Measurements from ENCODE around the gene RERE. TPM values are rescaled to one million over a fixed set of nuclear protein-coding genes. Genes with fewer than 3 reads are reported as not detected.
"Not testable (repeated sequence)": the region's sequence is repeated elsewhere in the genome, so short reads cannot be mapped to it uniquely, and the experiment has no call there.

Gene RERE
- total RNA-seq, 1 donor = 27.0 TPM

DNA sequence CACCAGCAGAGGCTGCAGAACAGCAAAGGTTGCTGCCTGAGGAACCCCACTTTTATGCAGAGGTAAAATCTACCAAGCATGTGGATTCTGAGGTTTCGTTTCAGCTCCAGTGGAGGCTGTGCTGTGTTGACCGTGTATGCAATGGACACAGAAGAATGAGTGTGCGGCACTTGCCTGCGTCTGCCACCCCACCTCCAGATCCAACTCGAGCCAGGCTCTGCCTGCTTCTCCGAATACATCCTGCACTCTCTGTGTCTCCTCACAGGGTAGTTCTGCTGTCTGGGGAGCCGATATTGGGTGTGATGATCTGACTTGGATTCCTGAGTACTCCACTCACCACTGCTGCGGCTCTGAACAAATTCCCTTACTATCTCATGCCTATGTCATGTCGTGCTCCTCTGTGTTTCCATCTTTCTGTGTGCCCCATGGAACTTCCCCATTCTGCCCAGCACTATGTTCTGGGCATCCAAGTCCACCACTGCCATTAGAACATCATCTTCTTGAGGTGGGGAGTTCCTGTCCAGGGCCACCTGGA, 369.8 kb downstream of the RERE start:
- TF ChIP-seq, protein P1, sequence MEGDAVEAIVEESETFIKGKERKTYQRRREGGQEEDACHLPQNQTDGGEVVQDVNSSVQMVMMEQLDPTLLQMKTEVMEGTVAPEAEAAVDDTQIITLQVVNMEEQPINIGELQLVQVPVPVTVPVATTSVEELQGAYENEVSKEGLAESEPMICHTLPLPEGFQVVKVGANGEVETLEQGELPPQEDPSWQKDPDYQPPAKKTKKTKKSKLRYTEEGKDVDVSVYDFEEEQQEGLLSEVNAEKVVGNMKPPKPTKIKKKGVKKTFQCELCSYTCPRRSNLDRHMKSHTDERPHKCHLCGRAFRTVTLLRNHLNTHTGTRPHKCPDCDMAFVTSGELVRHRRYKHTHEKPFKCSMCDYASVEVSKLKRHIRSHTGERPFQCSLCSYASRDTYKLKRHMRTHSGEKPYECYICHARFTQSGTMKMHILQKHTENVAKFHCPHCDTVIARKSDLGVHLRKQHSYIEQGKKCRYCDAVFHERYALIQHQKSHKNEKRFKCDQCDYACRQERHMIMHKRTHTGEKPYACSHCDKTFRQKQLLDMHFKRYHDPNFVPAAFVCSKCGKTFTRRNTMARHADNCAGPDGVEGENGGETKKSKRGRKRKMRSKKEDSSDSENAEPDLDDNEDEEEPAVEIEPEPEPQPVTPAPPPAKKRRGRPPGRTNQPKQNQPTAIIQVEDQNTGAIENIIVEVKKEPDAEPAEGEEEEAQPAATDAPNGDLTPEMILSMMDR (IDR thresholded peaks at IDR 0.05; ENCODE audit: insufficient read depth, low read length) = no peak
- no peak for DNase-seq (ENCODE audit: low read depth)
- H3K4me3 ChIP-seq (ENCODE audit: low read depth, low read length) = no peak overlapping the region

DNA sequence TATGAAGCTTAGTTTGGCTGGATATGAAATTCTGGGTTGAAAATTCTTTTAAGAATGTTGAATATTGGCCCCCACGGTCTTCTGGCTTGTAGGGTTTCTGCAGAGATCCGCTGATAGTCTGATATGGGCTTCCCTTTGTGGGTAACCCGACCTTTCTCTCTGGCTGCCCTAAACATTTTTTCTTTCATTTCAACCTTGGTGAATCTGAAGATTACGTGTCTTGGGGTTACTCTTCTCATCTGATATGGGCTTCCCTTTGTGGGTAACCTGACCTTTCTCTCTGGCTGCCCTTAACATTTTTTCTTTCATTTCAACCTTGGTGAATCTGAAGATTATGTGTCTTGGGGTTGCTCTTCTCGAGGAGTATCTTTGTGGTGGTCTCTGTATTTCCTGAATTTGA, 371.3 kb downstream of the RERE start:
- H3K4me3 ChIP-seq (ENCODE audit: low read depth, low read length); DNase-seq (ENCODE audit: low read depth): not testable (repeated sequence)

DNA sequence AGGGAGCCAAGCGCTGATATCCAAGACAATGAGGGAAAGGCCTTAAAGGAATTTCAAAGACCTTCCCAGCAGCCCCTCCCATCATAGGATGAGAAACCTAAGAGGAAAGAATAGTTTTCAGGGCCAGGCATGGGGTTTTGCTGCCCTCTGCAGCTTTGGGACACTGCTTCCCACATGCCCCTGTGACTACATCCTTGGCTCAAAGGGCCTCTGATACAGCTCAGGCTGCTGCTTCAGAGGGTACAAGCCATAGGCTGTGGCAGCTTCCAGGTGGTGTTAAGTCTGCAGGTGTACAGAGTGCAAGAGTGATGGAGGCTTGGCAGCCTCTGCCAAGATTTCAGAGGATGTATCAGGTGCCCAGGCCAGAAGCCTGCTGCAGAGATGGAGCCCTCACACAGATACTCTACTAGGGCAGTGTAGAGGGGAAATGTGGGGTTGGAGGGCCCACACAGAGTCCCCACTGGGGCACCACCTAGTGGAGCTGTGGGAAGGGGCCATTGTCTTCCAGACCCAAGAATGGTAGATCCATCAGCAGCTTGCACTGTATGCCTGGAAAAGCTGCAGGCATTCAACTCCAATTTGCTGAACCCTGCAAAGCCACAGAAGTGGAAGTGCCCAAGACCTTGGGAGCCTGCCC, 373.8 kb downstream of the RERE start:
- no peak overlapping the region for H3K4me3 ChIP-seq (ENCODE audit: low read depth, low read length)
- peak; percentile 73 for DNase-seq (ENCODE audit: low read depth)
- TF ChIP-seq, protein P1 (IDR thresholded peaks at IDR 0.05; ENCODE audit: insufficient read depth, low read length) = peak; percentile 42

DNA sequence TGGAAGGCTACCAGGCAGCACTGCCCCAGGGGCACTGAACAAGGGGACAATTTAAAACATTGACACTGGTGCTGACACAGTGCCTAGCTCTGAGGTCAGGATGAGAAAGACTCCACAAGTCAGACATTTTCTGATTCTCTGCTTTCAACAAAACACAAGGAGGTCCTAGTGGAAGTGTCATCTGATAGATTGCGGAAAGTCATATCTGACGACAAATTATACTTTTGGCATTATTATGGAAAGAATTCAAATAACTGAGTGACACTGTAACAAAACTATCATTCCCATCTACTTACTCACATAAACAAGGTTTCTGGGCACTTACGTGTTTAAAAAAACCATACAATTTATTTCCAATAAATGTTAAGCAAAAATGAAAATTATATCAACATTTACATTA, 376.0 kb downstream of the RERE start:
- H3K4me3 ChIP-seq (ENCODE audit: low read depth, low read length) = no peak overlapping the region
- DNase-seq (ENCODE audit: low read depth) = no peak
- TF ChIP-seq, protein P1 (IDR thresholded peaks at IDR 0.05; ENCODE audit: insufficient read depth, low read length) = no peak

DNA sequence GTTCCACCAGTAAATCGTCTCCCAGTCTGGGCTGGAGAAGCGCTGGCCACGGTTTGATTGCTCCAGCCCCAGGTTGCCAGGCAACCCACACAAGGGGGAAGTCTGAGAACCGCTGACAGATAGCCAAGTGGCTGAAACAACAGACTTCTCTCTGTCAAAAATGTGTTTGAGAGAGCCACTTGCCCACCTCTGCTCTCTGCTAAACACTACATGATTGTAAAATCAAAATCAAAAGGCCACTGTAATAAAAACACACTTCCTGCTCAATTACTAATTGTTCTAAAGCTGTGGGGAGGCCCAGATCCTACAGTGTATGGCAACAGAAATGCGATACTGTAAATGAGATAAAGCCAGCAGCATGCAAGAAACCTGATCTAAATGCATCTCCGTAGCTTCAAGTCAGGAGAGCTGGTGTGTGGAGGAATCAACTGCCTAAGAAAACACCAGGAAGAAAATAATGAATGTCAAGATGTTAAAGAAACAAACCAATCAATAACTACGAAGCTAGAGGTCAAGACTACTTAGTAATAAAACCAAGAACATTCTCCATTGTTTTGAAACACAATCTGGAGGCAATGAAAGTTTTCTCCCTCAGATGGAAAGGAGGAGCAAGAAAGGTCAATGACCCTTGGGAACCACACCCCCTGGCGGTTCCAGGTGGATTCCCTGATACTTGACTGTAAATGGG, 378.3 kb downstream of the RERE start:
- no peak overlapping the region for H3K4me3 ChIP-seq (ENCODE audit: low read depth, low read length)
- TF ChIP-seq, protein P1 (IDR thresholded peaks at IDR 0.05; ENCODE audit: insufficient read depth, low read length) = no peak
- DNase-seq (ENCODE audit: low read depth) = peak; percentile 89

DNA sequence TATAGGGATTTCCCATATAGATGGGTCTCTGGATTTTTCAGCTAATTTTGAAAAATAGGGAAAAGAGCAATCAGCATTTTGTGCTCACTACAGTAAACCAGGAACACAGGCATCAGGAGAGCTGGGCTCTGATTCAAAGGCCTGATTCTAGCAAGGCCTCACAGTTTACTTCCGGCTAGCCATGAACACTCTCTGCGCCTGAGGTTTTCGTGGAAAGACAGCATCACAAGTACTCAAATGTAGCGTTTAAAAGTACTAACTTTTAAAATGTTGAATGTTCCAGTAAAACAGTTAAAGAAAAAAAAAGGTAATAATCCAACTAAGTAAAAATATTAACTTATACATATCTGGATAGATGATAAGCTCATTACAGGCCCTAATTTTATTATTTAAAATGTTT, 379.0 kb downstream of the RERE start:
- TF ChIP-seq, protein P1 (IDR thresholded peaks at IDR 0.05; ENCODE audit: insufficient read depth, low read length) = no peak
- no peak overlapping the region for H3K4me3 ChIP-seq (ENCODE audit: low read depth, low read length)
- peak; percentile 60 for DNase-seq (ENCODE audit: low read depth)

DNA sequence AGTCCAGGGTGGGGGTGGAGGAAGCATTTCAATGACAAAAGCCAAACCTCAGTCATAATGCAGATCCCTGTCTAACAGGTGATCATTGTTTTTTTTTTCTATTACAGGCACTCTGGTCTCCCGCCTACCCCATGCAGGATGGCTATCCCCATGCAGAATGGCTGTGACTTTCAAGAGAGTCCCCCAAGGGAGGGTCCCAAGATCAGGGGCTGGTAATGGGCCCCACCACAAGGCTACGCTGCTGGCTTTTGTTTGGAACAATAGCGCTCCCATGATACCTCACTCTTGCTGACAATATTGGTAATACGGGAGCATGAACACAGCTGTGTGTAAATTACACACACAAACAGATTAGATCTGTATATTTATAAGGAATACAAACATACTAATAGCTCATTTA, 380.1 kb downstream of the RERE start:
- no peak for DNase-seq (ENCODE audit: low read depth)
- TF ChIP-seq, protein P1 (IDR thresholded peaks at IDR 0.05; ENCODE audit: insufficient read depth, low read length) = no peak

More for the DNA sequence above, 380.1 kb downstream of the RERE start:
- no peak overlapping the region for H3K4me3 ChIP-seq (ENCODE audit: low read depth, low read length)

All from fibroblast of the aortic adventitia (primary cell).